WTC11 (cell line): Measurements from ENCODE around the gene RELL1. TPM values are rescaled to one million over a fixed set of nuclear protein-coding genes. Genes with fewer than 3 reads are reported as not detected.

Experiments
- ATAC-seq: fragments of 200-7000 bp; cut with Tn5 transposase; 2 replicates; pipeline ENCODE4 v1.10.0; 2021; ENCODE audit warnings: mild to moderate bottlenecking, moderate library complexity
- CTCF ChIA-PET: fragments of 300-600 bp; sonication (Branson Sonifier 250); formaldehyde crosslinking; loops from one replicate; lab custom pipeline; 2021; ENCODE audit warnings: antibody characterized with exemption; lab: Charles Lee
- POLR2A ChIA-PET: fragments of 350-600 bp; sonication (Branson Sonifier 250); formaldehyde crosslinking; loops from one replicate; lab custom pipeline; 2021; ENCODE audit warnings: antibody characterized with exemption; lab: Charles Lee
- DNase-seq: peaks from one replicate; pipeline ENCODE4 v3.0.0; 2021; ENCODE audit warnings: low spot score
- H3K27ac Mint-ChIP-seq: 2 replicates; pipeline ENCODE4 v1.8.0; 2021; ENCODE audit warnings: mixed read lengths
- H3K27me3 Mint-ChIP-seq: 2 replicates; pipeline ENCODE4 v1.8.0; 2021; ENCODE audit warnings: low read depth, mild to moderate bottlenecking, moderate library complexity, mixed read lengths
- H3K36me3 Mint-ChIP-seq: 2 replicates; pipeline ENCODE4 v1.8.0; 2021; ENCODE audit warnings: mixed read lengths
- H3K4me1 Mint-ChIP-seq: 2 replicates; pipeline ENCODE4 v1.8.0; 2022; ENCODE audit warnings: mixed read lengths
- H3K4me3 Mint-ChIP-seq: 2 replicates; pipeline ENCODE4 v1.8.0; 2021; ENCODE audit warnings: mild to moderate bottlenecking, moderate library complexity, mixed read lengths
- H3K9me3 Mint-ChIP-seq: 2 replicates; pipeline ENCODE4 v1.8.0; 2021; ENCODE audit warnings: mixed read lengths
- ARID4B ChIP-seq: sonication (generic); formaldehyde crosslinking; IDR thresholded peaks from 2 replicates; pipeline ENCODE4 v1.8.0; 2023; ENCODE audit warnings: missing genetic modification reagents, mild to moderate bottlenecking, borderline replicate concordance
- E2F5 ChIP-seq: sonication (generic); formaldehyde crosslinking; IDR thresholded peaks from 2 replicates; pipeline ENCODE4 v1.8.1; 2022; ENCODE audit warnings: mild to moderate bottlenecking, moderate library complexity, missing genetic modification reagents
- ETV6 ChIP-seq: sonication (generic); formaldehyde crosslinking; IDR thresholded peaks from 2 replicates; pipeline ENCODE4 v1.8.1; 2022; ENCODE audit warnings: mild to moderate bottlenecking, missing genetic modification reagents
- JAZF1 ChIP-seq: fragments of 250-450 bp; sonication (Bioruptor Pico); IDR thresholded peaks from 2 replicates; pipeline ENCODE4 v1.9.0; 2021; ENCODE audit warnings: moderate library complexity, mild to moderate bottlenecking, inconsistent platforms
- MXD4 ChIP-seq: fragments of 250-450 bp; sonication (Bioruptor Pico); IDR thresholded peaks from 2 replicates; pipeline ENCODE4 v1.8.0; 2021; ENCODE audit warnings: mild to moderate bottlenecking, moderate library complexity, borderline replicate concordance
- OVOL2 ChIP-seq: fragments of 250-450 bp; sonication (Bioruptor Pico); IDR thresholded peaks from 2 replicates; pipeline ENCODE4 v1.9.0; 2021; ENCODE audit warnings: mild to moderate bottlenecking, borderline replicate concordance
- RORB ChIP-seq: fragments of 250-450 bp; sonication (Bioruptor Pico); IDR thresholded peaks from 2 replicates; pipeline ENCODE4 v1.9.0; 2021; ENCODE audit warnings: mild to moderate bottlenecking
- TEAD4 ChIP-seq: sonication (generic); formaldehyde crosslinking; IDR thresholded peaks from 2 replicates; pipeline ENCODE4 v1.8.0; 2022; ENCODE audit warnings: mild to moderate bottlenecking, missing genetic modification reagents
- ZBTB21 ChIP-seq: sonication (generic); formaldehyde crosslinking; IDR thresholded peaks from 2 replicates; pipeline ENCODE4 v1.8.1; 2023; ENCODE audit warnings: mild to moderate bottlenecking, missing genetic modification reagents, borderline replicate concordance
- ZNF416 ChIP-seq: fragments of 250-450 bp; sonication (Bioruptor Pico); IDR thresholded peaks from 2 replicates; pipeline ENCODE4 v1.9.0; 2021; ENCODE audit warnings: mild to moderate bottlenecking, inconsistent platforms
- ZNF512 ChIP-seq: sonication (generic); formaldehyde crosslinking; IDR thresholded peaks from 2 replicates; pipeline ENCODE4 v1.8.1; 2022; ENCODE audit warnings: missing genetic modification reagents, borderline replicate concordance
- total RNA-seq: library from RNA; stranded (reverse); gene quantifications from 3 replicates; pipeline ENCODE4 v1.2.3, GENCODE V29; 2021
- TF ChIP-seq, protein P1 (sequence below): sonication (generic); formaldehyde crosslinking; IDR thresholded peaks from 2 replicates; pipeline ENCODE4 v1.8.0; 2023; ENCODE audit warnings: missing genetic modification reagents
- TF ChIP-seq, protein P2 (sequence below): fragments of 250-450 bp; sonication (Bioruptor Pico); IDR thresholded peaks from 2 replicates; pipeline ENCODE4 v1.8.0; 2021; ENCODE audit warnings: mild to moderate bottlenecking
- TF ChIP-seq, protein P3 (sequence below): sonication (generic); formaldehyde crosslinking; IDR thresholded peaks from 2 replicates; pipeline ENCODE4 v1.8.1; 2023; ENCODE audit warnings: mild to moderate bottlenecking, missing genetic modification reagents
- TF ChIP-seq, protein P4 (sequence below): sonication (generic); formaldehyde crosslinking; IDR thresholded peaks from 2 replicates; pipeline ENCODE4 v1.8.0; 2023; ENCODE audit warnings: mild to moderate bottlenecking, missing genetic modification reagents

RELL1 gene
- total RNA-seq, 1 experiment from 2014 or later = 14.4 TPM

DNA sequence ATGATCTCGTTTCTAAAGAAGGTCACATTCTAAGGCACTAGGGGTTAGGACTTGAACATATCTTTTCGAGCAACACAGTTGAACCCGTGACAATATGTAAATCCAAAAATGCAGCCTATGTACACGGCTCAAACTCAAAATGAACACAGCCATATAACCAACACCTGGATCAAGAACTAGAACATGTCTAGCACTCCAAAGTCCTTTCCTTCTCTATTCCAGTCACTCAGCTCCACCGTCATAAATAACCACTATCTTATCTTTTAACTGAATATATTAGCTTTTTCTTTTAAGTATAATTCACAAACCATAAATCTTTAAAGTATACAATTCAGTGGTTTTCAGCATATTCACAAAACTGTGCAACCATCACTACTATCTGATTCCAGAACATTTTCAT, 19.4 kb upstream of the RELL1 start:
- POLR2A ChIA-PET = no interaction called here
- TF ChIP-seq, protein P1, sequence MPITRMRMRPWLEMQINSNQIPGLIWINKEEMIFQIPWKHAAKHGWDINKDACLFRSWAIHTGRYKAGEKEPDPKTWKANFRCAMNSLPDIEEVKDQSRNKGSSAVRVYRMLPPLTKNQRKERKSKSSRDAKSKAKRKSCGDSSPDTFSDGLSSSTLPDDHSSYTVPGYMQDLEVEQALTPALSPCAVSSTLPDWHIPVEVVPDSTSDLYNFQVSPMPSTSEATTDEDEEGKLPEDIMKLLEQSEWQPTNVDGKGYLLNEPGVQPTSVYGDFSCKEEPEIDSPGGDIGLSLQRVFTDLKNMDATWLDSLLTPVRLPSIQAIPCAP = no peak
- TF ChIP-seq ZNF512 (no peak), ARID4B (CRISPR knock-in tag) (no peak), RORB (no peak), ETV6 (CRISPR knock-in tag) (no peak), OVOL2 (CRISPR knock-in tag) (no peak), E2F5 (CRISPR knock-in tag) (no peak), JAZF1 (CRISPR knock-in tag) (no peak), ZNF416 (CRISPR knock-in tag) (no peak), ZBTB21 (no peak), MXD4 (CRISPR knock-in tag) (no peak), TEAD4 (CRISPR knock-in tag) (no peak)
- TF ChIP-seq, protein P2, sequence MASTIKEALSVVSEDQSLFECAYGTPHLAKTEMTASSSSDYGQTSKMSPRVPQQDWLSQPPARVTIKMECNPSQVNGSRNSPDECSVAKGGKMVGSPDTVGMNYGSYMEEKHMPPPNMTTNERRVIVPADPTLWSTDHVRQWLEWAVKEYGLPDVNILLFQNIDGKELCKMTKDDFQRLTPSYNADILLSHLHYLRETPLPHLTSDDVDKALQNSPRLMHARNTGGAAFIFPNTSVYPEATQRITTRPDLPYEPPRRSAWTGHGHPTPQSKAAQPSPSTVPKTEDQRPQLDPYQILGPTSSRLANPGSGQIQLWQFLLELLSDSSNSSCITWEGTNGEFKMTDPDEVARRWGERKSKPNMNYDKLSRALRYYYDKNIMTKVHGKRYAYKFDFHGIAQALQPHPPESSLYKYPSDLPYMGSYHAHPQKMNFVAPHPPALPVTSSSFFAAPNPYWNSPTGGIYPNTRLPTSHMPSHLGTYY (CRISPR knock-in tag) = no peak
- TF ChIP-seq, protein P3, sequence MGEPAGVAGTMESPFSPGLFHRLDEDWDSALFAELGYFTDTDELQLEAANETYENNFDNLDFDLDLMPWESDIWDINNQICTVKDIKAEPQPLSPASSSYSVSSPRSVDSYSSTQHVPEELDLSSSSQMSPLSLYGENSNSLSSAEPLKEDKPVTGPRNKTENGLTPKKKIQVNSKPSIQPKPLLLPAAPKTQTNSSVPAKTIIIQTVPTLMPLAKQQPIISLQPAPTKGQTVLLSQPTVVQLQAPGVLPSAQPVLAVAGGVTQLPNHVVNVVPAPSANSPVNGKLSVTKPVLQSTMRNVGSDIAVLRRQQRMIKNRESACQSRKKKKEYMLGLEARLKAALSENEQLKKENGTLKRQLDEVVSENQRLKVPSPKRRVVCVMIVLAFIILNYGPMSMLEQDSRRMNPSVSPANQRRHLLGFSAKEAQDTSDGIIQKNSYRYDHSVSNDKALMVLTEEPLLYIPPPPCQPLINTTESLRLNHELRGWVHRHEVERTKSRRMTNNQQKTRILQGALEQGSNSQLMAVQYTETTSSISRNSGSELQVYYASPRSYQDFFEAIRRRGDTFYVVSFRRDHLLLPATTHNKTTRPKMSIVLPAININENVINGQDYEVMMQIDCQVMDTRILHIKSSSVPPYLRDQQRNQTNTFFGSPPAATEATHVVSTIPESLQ (CRISPR knock-in tag) = no peak
- TF ChIP-seq, protein P4, sequence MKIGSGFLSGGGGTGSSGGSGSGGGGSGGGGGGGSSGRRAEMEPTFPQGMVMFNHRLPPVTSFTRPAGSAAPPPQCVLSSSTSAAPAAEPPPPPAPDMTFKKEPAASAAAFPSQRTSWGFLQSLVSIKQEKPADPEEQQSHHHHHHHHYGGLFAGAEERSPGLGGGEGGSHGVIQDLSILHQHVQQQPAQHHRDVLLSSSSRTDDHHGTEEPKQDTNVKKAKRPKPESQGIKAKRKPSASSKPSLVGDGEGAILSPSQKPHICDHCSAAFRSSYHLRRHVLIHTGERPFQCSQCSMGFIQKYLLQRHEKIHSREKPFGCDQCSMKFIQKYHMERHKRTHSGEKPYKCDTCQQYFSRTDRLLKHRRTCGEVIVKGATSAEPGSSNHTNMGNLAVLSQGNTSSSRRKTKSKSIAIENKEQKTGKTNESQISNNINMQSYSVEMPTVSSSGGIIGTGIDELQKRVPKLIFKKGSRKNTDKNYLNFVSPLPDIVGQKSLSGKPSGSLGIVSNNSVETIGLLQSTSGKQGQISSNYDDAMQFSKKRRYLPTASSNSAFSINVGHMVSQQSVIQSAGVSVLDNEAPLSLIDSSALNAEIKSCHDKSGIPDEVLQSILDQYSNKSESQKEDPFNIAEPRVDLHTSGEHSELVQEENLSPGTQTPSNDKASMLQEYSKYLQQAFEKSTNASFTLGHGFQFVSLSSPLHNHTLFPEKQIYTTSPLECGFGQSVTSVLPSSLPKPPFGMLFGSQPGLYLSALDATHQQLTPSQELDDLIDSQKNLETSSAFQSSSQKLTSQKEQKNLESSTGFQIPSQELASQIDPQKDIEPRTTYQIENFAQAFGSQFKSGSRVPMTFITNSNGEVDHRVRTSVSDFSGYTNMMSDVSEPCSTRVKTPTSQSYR (CRISPR knock-in tag) = no peak
- Mint-ChIP-seq H3K36me3 (no peaks in the 10 kb centered on the region), H3K27me3 (no peaks in the 10 kb centered on the region), H3K27ac (no peak overlapping the region), H3K9me3 (peaks cover 3% of the 10 kb centered on the region; the same call in 1 of the 2 replicates), H3K4me3 (no peak overlapping the region), H3K4me1 (no peaks in the 10 kb centered on the region)
- no peak for DNase-seq
- ATAC-seq = no peak
- CTCF ChIA-PET = no interaction called here
